HCT116 (cell line): Measurements from ENCODE around the gene MALRD1.

ENCODE experiments used
- JUND ChIP-seq: IDR thresholded peaks from 2 replicates; pipeline ENCODE4 v1.6.1; 2012
- SP1 ChIP-seq: IDR thresholded peaks from 2 replicates; pipeline ENCODE4 v1.6.1; 2012; ENCODE audit warnings: low read depth
- YY1 ChIP-seq: IDR thresholded peaks from 2 replicates; pipeline ENCODE4 v1.6.1; 2011; ENCODE audit warnings: low read length, low read depth, moderate library complexity, mild to moderate bottlenecking; ENCODE audit not compliant: insufficient replicate concordance; ENCODE audit errors: extremely low read depth
- ZNF274 ChIP-seq: fragments of 200-500 bp; sonication (Bioruptor generic); IDR thresholded peaks from 2 replicates; pipeline ENCODE4 v1.6.1; 2014; ENCODE audit warnings: mild to moderate bottlenecking, low read depth, low read length, inconsistent platforms
- TF ChIP-seq, protein P1 (sequence below), 3 experiments: fragments of 200-600 bp in 1 of 3; sonication (generic) in 1 of 3; IDR thresholded peaks in 2 of 3; conservative IDR thresholded peaks in 1 of 3; 2 replicates each; pipeline ENCODE4 v1.5.1; 2012 to 2017; ENCODE audit warnings: low read depth in 2 of 3, low read length in 2 of 3, antibody characterized with exemption in 1 of 3, borderline replicate concordance in 1 of 3, control low read depth in 1 of 3, mild to moderate bottlenecking in 1 of 3, mixed read lengths in 1 of 3, mixed run types in 1 of 3, moderate library complexity in 1 of 3; ENCODE audit not compliant: insufficient read depth in 1 of 3
- TF ChIP-seq, protein P2 (sequence below): IDR thresholded peaks from 2 replicates; pipeline ENCODE4 v1.6.1; 2011; ENCODE audit warnings: mild to moderate bottlenecking, low read length, moderate library complexity; ENCODE audit not compliant: insufficient replicate concordance; ENCODE audit errors: extremely low read depth

DNA sequence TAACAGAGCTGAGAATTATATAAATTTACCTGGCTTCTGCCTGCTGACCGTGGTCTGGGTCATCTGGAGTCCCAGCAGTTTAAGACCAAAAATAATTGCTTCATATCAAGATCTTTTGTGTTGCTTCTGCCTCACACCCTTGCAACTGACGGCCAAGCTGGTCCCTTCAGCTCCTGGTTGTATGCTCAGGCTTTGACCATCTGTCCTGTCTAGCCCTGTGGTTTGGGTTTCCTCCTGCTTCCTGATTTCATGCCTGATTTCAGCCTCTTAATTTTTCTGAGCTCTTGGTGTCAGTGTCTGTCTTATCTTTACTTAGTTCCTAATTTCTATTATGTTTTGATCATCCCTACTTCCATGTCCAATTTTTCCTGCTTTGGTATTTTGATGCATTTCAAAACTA, 679.8 kb downstream of the MALRD1 start:
- TF ChIP-seq, protein P1, sequence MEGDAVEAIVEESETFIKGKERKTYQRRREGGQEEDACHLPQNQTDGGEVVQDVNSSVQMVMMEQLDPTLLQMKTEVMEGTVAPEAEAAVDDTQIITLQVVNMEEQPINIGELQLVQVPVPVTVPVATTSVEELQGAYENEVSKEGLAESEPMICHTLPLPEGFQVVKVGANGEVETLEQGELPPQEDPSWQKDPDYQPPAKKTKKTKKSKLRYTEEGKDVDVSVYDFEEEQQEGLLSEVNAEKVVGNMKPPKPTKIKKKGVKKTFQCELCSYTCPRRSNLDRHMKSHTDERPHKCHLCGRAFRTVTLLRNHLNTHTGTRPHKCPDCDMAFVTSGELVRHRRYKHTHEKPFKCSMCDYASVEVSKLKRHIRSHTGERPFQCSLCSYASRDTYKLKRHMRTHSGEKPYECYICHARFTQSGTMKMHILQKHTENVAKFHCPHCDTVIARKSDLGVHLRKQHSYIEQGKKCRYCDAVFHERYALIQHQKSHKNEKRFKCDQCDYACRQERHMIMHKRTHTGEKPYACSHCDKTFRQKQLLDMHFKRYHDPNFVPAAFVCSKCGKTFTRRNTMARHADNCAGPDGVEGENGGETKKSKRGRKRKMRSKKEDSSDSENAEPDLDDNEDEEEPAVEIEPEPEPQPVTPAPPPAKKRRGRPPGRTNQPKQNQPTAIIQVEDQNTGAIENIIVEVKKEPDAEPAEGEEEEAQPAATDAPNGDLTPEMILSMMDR (IDR thresholded peaks at IDR 0.05 in 2 of 3, conservative IDR thresholded peaks at IDR 0.05 in 1 of 3; ENCODE audit: borderline replicate concordance in 1 of 3, insufficient read depth in 1 of 3, low read depth in 2 of 3, low read length in 2 of 3): no peak
- no peak for TF ChIP-seq ZNF274
- TF ChIP-seq, protein P2, sequence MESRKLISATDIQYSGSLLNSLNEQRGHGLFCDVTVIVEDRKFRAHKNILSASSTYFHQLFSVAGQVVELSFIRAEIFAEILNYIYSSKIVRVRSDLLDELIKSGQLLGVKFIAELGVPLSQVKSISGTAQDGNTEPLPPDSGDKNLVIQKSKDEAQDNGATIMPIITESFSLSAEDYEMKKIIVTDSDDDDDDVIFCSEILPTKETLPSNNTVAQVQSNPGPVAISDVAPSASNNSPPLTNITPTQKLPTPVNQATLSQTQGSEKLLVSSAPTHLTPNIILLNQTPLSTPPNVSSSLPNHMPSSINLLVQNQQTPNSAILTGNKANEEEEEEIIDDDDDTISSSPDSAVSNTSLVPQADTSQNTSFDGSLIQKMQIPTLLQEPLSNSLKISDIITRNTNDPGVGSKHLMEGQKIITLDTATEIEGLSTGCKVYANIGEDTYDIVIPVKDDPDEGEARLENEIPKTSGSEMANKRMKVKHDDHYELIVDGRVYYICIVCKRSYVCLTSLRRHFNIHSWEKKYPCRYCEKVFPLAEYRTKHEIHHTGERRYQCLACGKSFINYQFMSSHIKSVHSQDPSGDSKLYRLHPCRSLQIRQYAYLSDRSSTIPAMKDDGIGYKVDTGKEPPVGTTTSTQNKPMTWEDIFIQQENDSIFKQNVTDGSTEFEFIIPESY: no peak
- no peak for TF ChIP-seq SP1
- TF ChIP-seq JUND: no peak
- TF ChIP-seq YY1: no peak
